Activated T-cell treated with anti-CD3 and anti-CD28 coated beads, Interleukin-2, amount 50 U/mL, for 24 hours (primary cell): ENCODE results near the gene ADAMTS2.

Experiments used
- DNase-seq: peaks from one replicate; pipeline ENCODE4 v3.0.0-alpha.2; 2020
- H3K27ac Mint-ChIP-seq: 2 replicates; pipeline ENCODE4 v1.8.0; 2020; ENCODE audit warnings: mild to moderate bottlenecking, mixed read lengths
- H3K27me3 Mint-ChIP-seq: 2 replicates; pipeline ENCODE4 v1.8.0; 2020; ENCODE audit warnings: mixed read lengths
- H3K36me3 Mint-ChIP-seq: 2 replicates; pipeline ENCODE4 v1.8.0; 2020; ENCODE audit warnings: low read depth, mixed read lengths
- H3K4me1 Mint-ChIP-seq: 2 replicates; pipeline ENCODE4 v1.8.0; 2020; ENCODE audit warnings: low read depth, mixed read lengths
- H3K4me3 Mint-ChIP-seq: 2 replicates; pipeline ENCODE4 v1.8.0; 2020; ENCODE audit warnings: mild to moderate bottlenecking, moderate library complexity, mixed read lengths
- H3K9me3 Mint-ChIP-seq: 2 replicates; pipeline ENCODE4 v1.8.0; 2020; ENCODE audit warnings: mixed read lengths

The ADAMTS2 gene

DNA sequence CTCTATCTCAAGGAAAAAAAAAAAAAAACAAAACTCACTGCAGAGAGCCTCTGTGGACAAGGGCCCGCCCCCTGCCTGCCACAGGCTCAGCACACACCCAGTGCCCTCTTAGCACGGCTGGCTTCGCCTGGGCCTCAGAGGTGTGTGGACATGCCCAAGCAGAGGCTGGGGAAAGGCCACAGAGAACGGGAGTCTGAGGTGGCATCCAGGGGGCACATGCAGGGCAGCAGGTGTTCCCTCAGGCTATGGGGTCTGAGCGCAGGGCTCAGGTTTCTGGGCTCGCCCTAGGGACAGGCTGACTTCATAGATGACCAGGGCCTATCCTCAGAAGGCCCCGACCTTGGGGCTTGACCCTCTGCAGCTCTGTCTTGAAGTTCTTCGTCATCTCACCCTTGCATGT is 146.4 kb downstream of the ADAMTS2 start:
- Mint-ChIP-seq H3K4me1 (no peaks in the 10 kb centered on the region), H3K27me3 (no peaks in the 10 kb centered on the region), H3K36me3 (no peaks in the 10 kb centered on the region), H3K9me3 (no peaks in the 10 kb centered on the region), H3K27ac (no peak overlapping the region), H3K4me3 (no peak overlapping the region)
- DNase-seq: no peak

DNA sequence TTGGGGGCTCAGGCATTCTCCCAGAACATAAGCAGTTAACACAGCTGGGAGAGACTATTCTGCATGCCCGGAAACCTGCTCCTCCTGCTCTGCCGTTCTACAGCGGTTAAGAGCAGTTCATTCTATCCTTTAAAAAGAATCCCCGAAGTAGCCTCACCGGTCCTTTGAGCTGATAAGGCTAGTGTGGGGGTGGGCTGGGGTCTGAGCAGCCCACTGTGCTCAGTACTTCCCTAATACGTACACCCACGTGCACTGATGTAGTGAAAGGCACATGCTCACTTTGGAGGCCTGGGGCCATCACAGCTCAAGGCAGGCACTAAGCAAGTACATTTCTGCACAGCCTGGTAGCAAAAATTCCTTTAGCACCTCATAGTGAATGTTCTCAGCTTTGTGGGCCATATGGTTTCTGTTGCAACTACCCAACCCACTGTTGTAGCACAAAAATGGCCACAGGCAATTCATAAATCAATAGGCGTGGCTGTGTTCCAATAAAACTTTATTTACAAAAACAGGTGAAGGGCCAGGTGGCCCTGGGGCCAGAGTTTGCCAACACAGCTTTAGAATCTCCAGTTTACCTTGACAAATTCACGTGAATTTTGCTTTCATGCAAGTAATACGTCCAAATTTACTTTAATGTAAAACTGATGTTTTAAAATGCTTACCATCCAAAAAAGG is 148.7 kb downstream of the ADAMTS2 start:
- Mint-ChIP-seq H3K36me3 (no peaks in the 10 kb centered on the region), H3K4me1 (no peaks in the 10 kb centered on the region), H3K9me3 (no peaks in the 10 kb centered on the region), H3K27me3 (no peaks in the 10 kb centered on the region), H3K27ac (no peak overlapping the region), H3K4me3 (no peak overlapping the region)
- no peak for DNase-seq

DNA sequence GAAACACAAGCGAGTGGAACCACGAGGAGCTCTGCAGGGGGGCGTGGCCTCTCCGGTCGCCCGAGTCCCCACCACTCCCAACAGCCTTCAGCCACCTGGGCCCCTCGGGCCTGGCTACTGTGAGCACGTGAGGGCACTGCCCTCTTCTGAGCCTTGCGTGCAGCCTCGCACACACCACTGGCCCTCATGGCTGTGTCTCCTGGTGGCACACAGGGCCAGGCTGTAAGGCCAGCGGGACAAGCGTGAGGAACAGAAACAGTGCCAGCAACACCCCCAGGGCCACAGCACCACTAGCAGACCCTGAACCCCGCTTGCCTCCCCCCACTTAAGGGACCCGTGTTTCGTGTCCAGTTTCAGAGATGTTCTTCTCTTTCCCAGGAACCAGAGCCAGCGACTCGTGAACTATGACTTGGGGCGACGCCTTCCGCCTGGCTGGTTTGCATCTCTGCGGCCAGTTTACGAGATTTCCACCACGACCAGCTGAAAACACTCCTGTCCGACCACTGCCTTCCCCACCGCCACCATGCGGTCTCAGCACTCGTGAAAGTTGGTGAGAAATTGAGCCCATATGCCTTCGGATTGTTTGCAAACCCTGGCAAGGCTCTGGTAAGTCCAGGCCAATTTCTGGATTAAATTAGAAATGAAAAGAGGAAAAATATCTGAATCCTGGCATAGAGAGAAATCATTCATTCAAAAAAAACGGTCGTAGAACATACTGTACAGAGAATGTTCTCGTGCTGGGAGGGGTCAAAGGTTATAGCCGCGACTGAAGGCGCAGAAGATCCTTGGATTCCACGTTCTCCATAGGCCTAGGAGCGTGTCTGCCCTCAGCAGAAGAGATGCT is 149.5 kb downstream of the ADAMTS2 start:
- Mint-ChIP-seq H3K27me3 (no peaks in the 10 kb centered on the region), H3K36me3 (no peaks in the 10 kb centered on the region)

DNA sequence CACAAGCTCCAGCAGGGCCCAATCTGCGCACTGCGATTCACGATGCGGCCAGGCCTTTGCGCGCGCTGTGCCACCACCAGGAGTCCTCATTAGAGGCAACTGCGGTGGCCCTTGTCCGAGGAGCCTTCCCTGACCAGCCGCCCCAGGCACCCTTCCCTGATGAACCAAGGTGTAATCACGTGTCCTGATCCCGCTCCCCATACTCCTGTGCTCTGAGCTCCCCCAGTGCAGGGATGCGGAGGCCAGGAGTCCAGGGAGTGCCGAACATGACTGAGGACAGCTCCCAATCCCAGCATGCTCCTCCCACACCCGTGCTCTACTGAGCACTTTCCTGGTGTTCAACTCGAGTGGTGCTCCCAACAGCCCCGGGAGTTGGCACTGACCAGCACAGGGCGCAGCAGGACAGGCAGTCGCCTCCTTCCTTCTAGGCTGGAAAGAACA is 150.3 kb downstream of the ADAMTS2 start:
- H3K4me3 Mint-ChIP-seq: no peak overlapping the region
- H3K27ac Mint-ChIP-seq: no peak overlapping the region
- H3K4me1 Mint-ChIP-seq: no peaks in the 10 kb centered on the region
- no peaks in the 10 kb centered on the region for H3K27me3 Mint-ChIP-seq
- no peaks in the 10 kb centered on the region for H3K36me3 Mint-ChIP-seq
- no peaks in the 10 kb centered on the region for H3K9me3 Mint-ChIP-seq
- DNase-seq: no peak

More for the DNA sequence above, 149.5 kb downstream of the ADAMTS2 start:
- no peaks in the 10 kb centered on the region for H3K4me1 Mint-ChIP-seq
- H3K27ac Mint-ChIP-seq: no peak overlapping the region
- no peak for DNase-seq
- no peak overlapping the region for H3K4me3 Mint-ChIP-seq
- H3K9me3 Mint-ChIP-seq: no peaks in the 10 kb centered on the region

DNA sequence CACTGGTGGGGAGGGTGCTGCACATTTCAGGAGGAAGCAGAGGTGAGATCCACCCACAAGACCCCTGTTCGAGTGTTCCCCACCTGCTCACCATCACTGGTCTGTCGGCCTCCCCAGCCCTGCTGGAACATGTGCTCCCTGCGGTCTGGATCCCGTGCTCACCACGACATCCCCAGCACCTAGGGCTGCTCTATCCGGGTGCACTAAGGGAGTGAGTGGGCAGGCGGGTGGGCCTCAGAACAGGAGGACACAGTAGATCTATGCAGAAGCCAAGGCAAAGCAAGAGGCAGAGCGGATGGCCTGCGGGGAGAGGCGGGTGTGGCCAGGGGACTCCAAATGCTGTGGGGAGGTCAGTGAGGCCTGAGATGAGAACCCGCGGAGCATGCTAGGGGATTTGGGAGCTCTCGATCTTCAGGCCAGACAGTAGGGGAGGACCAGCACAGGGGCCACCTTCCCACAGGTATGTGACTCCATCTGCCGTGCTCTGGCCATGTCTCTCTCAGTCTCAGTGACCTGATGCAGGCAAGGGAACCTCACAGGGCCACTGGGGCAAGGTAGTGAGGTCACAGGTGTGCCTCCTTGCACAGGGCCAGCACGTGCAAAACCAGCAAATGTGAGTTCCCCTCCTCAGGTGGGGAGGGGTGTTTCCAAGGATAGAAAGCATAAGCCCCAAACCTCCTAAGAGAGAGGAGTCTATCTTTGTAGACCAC is 150.9 kb downstream of the ADAMTS2 start:
- H3K36me3 Mint-ChIP-seq: no peaks in the 10 kb centered on the region
- H3K4me1 Mint-ChIP-seq: no peaks in the 10 kb centered on the region
- H3K27me3 Mint-ChIP-seq: no peaks in the 10 kb centered on the region
- H3K9me3 Mint-ChIP-seq: no peaks in the 10 kb centered on the region
- H3K4me3 Mint-ChIP-seq: no peak overlapping the region
- DNase-seq: no peak
- no peak overlapping the region for H3K27ac Mint-ChIP-seq

DNA sequence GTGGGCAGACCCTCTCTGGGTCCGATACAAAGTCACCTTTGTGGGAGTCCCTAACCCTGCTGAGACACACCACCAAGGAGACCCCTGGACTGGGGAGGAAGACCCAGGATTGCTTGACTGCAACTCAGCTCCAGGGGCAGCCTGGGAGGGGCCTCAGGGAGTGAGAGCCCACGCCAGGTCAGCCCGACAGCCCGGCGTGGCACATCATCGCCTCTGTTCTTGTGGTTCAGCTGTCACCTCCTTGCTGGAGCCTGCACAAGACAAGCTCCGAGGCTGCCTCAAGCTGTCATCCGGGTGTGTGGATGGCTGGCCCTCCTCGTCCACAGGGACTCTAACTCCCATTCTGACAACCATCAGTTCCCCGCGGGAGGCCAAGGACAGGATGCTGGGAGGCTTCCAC is 151.5 kb downstream of the ADAMTS2 start:
- no peaks in the 10 kb centered on the region for H3K9me3 Mint-ChIP-seq
- no peak for DNase-seq
- H3K4me3 Mint-ChIP-seq: no peak overlapping the region
- no peaks in the 10 kb centered on the region for H3K4me1 Mint-ChIP-seq
- H3K27me3 Mint-ChIP-seq: no peaks in the 10 kb centered on the region
- H3K36me3 Mint-ChIP-seq: no peaks in the 10 kb centered on the region
- H3K27ac Mint-ChIP-seq: no peak overlapping the region

DNA sequence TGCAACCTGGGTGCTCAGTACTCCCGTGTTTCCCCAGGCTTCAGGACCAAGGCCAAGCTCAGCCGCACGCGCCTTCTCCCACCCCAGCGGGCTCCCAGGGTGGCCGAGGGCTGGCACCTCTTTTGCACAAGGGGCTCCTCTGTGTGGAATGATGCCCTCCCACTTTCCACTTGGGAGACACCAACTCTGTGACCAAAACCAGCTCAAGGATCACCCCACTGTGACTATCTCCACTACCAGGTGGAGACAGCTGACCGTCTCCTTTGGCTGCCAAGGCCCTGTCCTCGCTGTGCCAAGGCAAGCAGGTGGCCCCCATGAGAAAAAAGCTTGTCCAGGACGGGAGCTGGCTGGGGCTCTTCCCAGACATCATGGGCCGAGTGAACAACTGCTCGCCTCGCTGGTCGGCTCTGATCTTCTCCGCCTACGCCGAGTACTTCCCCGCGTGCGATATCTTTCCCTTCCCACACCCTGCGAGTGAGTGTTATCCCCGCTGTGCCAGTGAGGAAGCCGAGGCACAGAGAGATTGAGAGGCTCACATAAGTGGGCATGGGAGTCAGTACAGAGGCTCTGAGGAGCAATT is 152.3 kb downstream of the ADAMTS2 start:
- Mint-ChIP-seq H3K4me3 (no peak overlapping the region), H3K27ac (no peak overlapping the region), H3K4me1 (no peaks in the 10 kb centered on the region), H3K9me3 (no peaks in the 10 kb centered on the region), H3K27me3 (no peaks in the 10 kb centered on the region), H3K36me3 (no peaks in the 10 kb centered on the region)
- DNase-seq: no peak

DNA sequence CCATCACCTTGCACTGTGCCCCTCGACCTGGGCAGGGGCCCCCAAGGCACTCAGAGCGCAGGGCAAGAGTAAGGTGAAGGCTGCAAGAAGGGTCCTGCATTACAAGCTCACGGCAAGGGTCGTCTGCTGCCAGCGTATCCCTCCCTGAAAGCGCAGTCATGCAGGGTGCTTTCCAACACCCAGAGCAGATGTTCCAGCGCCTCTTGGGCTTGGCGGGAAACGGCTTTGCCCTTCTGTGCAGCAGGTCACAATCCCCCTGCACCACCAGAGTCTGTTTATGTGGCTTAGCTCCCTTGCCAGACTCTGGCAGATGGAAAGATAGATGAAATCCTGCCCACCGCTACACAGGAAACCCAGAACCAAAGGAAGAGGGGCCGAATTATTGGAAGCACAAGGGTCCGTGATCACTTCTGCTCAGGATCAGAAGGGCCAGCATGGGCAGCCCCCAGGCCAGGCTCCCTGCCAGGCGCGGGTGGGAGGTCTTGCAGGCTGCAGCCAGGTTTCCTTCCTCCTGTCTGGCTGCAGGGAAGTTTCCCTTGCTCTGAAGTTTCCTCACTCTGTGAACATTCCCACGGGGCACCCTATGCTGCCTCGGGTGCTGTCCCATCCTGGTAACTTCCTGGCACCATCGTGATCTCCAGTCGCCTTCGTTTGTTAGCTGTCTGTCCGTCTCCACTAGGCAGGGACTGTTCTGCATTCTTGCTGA is 152.9 kb downstream of the ADAMTS2 start:
- H3K36me3 Mint-ChIP-seq: no peaks in the 10 kb centered on the region
- H3K27me3 Mint-ChIP-seq: no peaks in the 10 kb centered on the region
- no peaks in the 10 kb centered on the region for H3K9me3 Mint-ChIP-seq
- no peak overlapping the region for H3K4me3 Mint-ChIP-seq
- DNase-seq: no peak
- no peaks in the 10 kb centered on the region for H3K4me1 Mint-ChIP-seq
- H3K27ac Mint-ChIP-seq: no peak overlapping the region

DNA sequence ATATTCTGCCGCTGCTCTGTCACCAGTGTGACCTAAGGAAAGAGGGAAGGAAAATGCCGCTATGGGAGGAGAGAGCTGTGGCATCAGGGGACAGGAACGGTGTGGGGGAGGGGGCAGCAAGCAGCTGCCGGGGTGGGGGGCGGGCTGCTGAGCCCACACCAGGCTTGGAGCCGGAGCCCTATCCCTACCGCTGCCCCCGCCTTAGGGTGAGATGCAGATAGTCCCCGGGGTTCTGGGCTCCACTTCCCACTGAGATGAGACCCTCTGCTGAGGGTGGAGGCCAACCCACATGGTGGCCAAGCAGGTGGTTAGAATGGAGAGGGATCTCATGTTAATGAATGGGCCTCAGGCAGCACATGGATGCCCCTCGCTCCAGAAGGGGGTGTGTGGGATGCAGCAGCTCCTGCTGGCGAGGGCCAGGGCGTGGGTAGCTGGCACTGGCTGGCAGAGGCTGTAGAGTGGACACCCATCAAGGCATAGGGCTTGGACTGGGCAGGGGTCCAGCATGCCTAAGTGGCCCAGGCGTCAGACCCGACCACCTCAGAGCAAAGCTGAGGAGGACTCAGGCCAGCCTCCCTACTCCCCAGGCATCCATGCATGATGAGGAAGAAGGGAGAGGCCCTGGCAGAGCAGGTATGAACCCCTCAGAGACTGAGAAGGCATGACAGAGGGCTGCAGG is 153.6 kb downstream of the ADAMTS2 start:
- no peak overlapping the region for H3K27ac Mint-ChIP-seq
- H3K9me3 Mint-ChIP-seq: no peaks in the 10 kb centered on the region

DNA sequence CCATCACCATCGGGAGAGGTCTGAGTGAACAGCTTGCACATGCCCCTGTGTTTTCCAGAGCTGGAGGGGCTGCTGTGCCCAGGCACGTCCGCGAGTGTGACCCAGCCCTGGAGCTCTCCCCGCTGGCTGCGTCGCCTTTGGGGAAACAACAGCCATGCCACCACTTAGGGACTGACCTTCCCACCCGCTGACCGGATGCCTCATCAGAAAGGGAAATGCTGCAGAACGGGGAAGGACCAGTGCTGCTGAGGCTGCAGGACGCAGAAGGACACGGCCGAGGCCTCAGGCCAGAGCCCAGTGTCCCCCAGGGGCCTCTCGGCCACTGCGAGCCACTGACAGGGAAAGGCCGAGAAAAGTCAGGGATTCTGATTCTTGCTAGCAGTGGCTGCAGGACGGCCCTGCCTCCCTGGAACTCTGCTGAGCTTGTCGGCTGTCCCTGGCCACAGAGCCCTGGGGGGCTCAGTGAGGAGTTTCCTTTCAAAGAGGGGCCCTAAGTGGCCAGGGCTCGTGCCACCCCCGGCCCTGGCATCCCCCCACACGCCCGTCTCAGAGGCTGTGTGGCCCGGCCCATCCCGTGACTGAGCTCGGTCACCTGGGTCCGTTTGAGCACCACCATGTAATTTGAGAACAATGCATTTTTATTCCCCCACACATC is 154.3 kb downstream of the ADAMTS2 start:
- Mint-ChIP-seq H3K27ac (no peak overlapping the region), H3K36me3 (no peaks in the 10 kb centered on the region), H3K27me3 (no peaks in the 10 kb centered on the region), H3K9me3 (no peaks in the 10 kb centered on the region), H3K4me3 (no peak overlapping the region), H3K4me1 (no peaks in the 10 kb centered on the region)
- DNase-seq: no peak

More for the DNA sequence above, 153.6 kb downstream of the ADAMTS2 start:
- no peaks in the 10 kb centered on the region for H3K27me3 Mint-ChIP-seq
- no peaks in the 10 kb centered on the region for H3K36me3 Mint-ChIP-seq
- no peak for DNase-seq
- no peaks in the 10 kb centered on the region for H3K4me1 Mint-ChIP-seq
- no peak overlapping the region for H3K4me3 Mint-ChIP-seq

DNA sequence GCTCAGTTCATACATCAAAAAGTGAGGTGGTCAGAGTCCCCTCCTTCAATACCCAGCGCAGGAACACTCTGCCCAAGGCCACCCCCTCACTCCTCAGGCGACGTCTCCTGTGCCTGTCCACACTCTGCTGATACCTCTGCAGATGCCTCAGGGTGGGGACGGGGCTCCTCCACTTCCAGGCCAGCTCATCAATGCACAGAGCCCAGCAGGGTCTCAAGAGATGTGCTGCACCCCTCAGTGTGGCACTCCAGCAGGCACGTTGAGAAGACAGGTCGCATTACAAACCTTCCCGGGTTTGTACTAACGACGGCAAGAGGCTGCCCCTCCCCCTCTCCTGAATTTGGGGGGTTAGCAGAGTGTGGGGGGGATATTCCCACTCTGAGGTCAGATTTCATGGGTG is 156.6 kb downstream of the ADAMTS2 start:
- Mint-ChIP-seq H3K27ac (no peak overlapping the region), H3K9me3 (no peaks in the 10 kb centered on the region), H3K27me3 (peaks cover 9% of the 10 kb centered on the region), H3K4me1 (no peaks in the 10 kb centered on the region), H3K4me3 (no peak overlapping the region), H3K36me3 (no peaks in the 10 kb centered on the region)
- no peak for DNase-seq

DNA sequence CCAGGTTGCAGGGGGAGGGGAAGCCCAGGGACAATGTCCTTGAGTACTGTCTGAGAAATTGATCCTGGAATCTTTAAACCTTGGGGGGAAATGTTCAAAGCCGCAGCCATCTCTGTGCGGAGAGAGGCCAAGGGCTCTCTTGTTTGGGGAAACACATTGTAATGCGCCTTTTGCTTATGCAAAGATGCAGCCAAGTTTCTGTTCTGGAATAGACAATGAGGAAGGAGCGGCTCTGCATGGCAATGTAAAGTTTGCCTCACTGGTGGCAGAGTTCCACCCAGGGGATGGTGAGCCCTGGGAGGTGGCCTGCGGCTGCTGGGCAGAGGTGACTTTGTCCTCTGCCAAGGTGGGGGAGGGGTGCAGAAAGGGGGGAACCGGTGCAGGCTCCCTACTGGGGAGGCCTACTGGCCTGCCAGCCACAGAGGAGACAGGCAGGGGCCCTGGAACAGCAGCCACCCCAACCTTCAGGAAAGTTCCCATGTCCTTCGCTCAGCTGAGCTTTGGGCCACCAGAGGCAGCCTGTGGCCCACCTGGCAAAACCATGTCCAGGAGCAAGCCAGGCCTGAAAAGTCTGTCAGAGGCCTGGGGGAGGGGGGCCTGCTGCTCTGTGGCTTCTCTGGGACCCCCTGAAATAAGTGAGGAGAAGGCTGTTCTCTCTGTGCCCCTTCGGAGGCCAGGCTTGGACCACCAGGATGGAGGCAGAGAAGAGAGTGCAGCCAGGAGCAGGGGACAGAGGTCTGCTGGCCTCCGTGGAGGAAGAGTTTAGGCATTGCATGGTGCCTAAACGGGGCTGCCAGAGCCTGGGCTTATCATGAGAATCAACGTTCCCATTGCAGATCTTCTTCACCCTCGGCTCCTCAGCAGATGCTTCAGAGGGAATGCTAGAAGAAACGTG is 157.3 kb downstream of the ADAMTS2 start:
- no peak overlapping the region for H3K27ac Mint-ChIP-seq

More for the DNA sequence above, 157.3 kb downstream of the ADAMTS2 start:
- DNase-seq: no peak
- no peak overlapping the region for H3K4me3 Mint-ChIP-seq
- H3K36me3 Mint-ChIP-seq: no peaks in the 10 kb centered on the region
- peaks cover 15% of the 10 kb centered on the region for H3K27me3 Mint-ChIP-seq
- no peaks in the 10 kb centered on the region for H3K9me3 Mint-ChIP-seq
- no peaks in the 10 kb centered on the region for H3K4me1 Mint-ChIP-seq
